ENCODE results near the gene CADPS. TPM values are rescaled to one million over a fixed set of nuclear protein-coding genes. Genes with fewer than 3 reads are reported as not detected.

Gene CADPS
- total and polyA plus RNA-seq, 2 of the 4 experiments (the other 2 are of a cell fraction) = not detected

GRCh38 chr3:62482961-62483360 is 392.3 kb downstream of the CADPS start:
- intact Hi-C loops (cut with micrococcal nuclease) (no loop called here), in situ Hi-C loops (cut with MboI; ENCODE audit: low sequenced_read_pairs) (no loop called here), dilution Hi-C loops (cut with HindIII; ENCODE audit: low sequenced_read_pairs, unreplicated experiment) (no loop called here)
- H3K18ac ChIP-seq (ENCODE audit: low read depth, low read length) = no peak overlapping the region
- H2BK120ac ChIP-seq (ENCODE audit: low read depth, low read length) = no peak overlapping the region
- no peak overlapping the region for H3K9ac ChIP-seq (ENCODE audit: low read depth, low read length)
- no peak overlapping the region for H2AFZ ChIP-seq (replicated peaks; ENCODE audit: low read length, poor library complexity)
- H3K9me3 ChIP-seq (ENCODE audit: control insufficient read depth, insufficient read depth, low read length) = no peaks in the 10 kb centered on the region
- H3K36me3 ChIP-seq (ENCODE audit: control insufficient read depth, insufficient read depth, low read length) = no peaks in the 10 kb centered on the region
- H2AK5ac ChIP-seq (ENCODE audit: low read depth, low read length) = no peak overlapping the region
- DNase-seq (no peak), ATAC-seq (ENCODE audit: low read depth) (no peak)
- no peak overlapping the region for H3K27ac ChIP-seq (ENCODE audit: insufficient read depth, low read length)
- no peak overlapping the region for H2AK9ac ChIP-seq (replicated peaks; ENCODE audit: low read depth, low read length, poor library complexity)
- H2BK5ac ChIP-seq (ENCODE audit: low read depth, low read length, poor library complexity, severe bottlenecking) = no peak overlapping the region
- H4K8ac ChIP-seq (ENCODE audit: low read depth in 2 of 2, low read length in 2 of 2) = no peak overlapping the region
- no peak overlapping the region for H3K14ac ChIP-seq (replicated peaks; ENCODE audit: low read depth, low read length)
- no peak overlapping the region for H3K4ac ChIP-seq (ENCODE audit: low read depth, low read length)
- no peak overlapping the region for H3K4me2 ChIP-seq (ENCODE audit: low read depth, low read length)
- no peak overlapping the region for H2BK15ac ChIP-seq (ENCODE audit: low read depth, low read length)
- H3K4me1 ChIP-seq (ENCODE audit: control insufficient read depth, insufficient read depth, low read length) = no peaks in the 10 kb centered on the region
- CTCF ChIA-PET = no interaction called here
- H3K79me1 ChIP-seq (ENCODE audit: low read depth in 1 of 2, low read length in 2 of 2) = no peaks in the 10 kb centered on the region
- POLR2A ChIA-PET (ENCODE audit: unreplicated experiment) = no interaction called here
- no peak overlapping the region for H3K23ac ChIP-seq (ENCODE audit: low read depth, low read length)
- no peak overlapping the region for H2BK20ac ChIP-seq (ENCODE audit: low read depth, low read length)
- no peaks in the 10 kb centered on the region for H3K27me3 ChIP-seq (ENCODE audit: control insufficient read depth, insufficient read depth, low read length)
- TF ChIP-seq CTCF (conservative IDR thresholded peaks at IDR 0.05; ENCODE audit: low read depth, low read length) (no peak), RFX5 (IDR thresholded peaks at IDR 0.05; ENCODE audit: low read depth, low read length) (no peak), MXI1 (IDR thresholded peaks at IDR 0.05; ENCODE audit: borderline replicate concordance, low read depth, low read length) (no peak)
- BruUV-seq (replicated peaks) = no TSS peak
- H4K20me1 ChIP-seq (ENCODE audit: insufficient read depth, low read length) = no peaks in the 10 kb centered on the region
- no peaks in the 10 kb centered on the region for H3K9me1 ChIP-seq (ENCODE audit: insufficient read depth, low read length)
- H4K5ac ChIP-seq (ENCODE audit: low read depth, low read length) = no peak overlapping the region
- no peak overlapping the region for H3K4me3 ChIP-seq (ENCODE audit: insufficient read depth, low read depth, low read length)
- H3K56ac ChIP-seq (ENCODE audit: extremely low read depth, insufficient read depth, low read length) = no peak overlapping the region
- 60% methylated on average over 1 of the region's 4 CpGs; no CpG with 5 or more reads in 1 of the 2 experiments for WGBS, 2 experiments (ENCODE audit: extremely low coverage in 2 of 2, insufficient read length in 1 of 2)
- no peak overlapping the region for H4K91ac ChIP-seq (ENCODE audit: insufficient read depth, low read depth, low read length)
